Skin epidermis (tissue), 12 donors: ENCODE measurements around the gene PACRG.

Experiments
- H3K27ac ChIP-seq, 21 experiments: fragments of 200-600 bp; sonication (generic) in 11 of 21; one replicate each; pipeline ENCODE4 v1.5.0; 2020; ENCODE audit warnings: mild to moderate bottlenecking in 3 of 21, inconsistent platforms in 2 of 21, moderate library complexity in 2 of 21
- H3K4me3 ChIP-seq, 7 experiments: fragments of 200-600 bp; sonication (generic) in 2 of 7; one replicate each; pipeline ENCODE4 v1.5.0; 2020; ENCODE audit warnings: inconsistent platforms in 2 of 7, mild to moderate bottlenecking in 2 of 7, moderate library complexity in 1 of 7

PACRG gene

DNA sequence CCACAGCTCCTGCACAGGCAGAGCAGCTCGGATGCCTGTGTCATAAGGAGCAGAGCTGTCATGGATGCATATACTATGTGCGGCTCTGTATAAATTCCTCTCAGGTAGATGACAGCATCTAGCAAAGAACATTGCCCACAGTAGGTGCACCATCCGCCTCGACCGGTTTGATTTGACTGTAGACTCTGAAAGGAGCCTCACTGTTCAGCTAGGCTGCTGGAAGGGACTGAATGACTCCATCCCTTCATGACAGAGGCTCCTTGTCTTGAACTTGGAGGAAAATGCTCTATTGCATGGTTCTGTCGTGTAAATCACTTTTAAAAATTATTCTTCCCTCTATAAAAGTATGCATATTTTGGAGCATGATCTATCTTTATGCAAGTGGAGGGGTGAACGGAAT lies 557.9 kb downstream of the PACRG start:
- no peak overlapping the region for H3K27ac ChIP-seq
- no peak overlapping the region for H3K4me3 ChIP-seq

DNA sequence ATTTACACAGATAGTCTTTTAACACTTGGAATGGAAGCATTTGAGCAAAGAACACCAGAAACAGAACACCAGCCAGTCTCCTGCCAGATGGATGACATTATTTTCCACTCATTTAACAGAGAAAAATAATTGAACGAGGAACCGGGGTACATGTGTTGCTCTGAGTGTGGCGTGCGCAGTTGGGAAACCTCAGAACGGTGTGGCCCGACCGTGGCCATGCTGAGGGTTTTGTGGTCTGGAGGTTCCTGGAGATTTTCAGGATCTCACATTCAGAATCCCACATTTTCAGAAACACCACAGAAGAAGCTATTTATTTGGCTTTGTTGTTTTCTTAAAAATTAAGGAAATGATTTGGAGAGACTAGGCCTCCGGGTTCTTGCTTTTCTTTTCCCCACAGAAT lies 559.9 kb downstream of the PACRG start:
- Histone ChIP-seq H3K4me3 (no peak overlapping the region), H3K27ac (no peak overlapping the region)

DNA sequence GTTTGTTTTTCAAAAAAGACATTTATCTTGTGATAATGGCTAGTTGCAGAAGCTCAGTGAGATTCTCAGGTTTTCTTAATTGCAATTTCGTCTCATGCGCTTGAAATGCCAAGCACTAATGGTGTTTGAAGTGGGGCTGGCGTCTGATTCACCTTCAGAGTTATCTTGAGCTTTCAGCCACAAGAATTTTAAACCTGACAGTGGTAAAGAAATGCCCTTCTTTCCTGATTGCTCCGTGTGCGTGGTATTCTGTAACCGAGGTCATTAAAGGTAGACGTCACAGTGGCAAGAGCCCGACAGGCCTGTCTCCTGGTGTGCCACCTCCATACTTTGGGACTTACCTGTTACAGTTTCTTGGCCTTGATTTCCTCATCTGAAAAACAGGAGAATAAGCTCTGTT lies 560.3 kb downstream of the PACRG start:
- no peak overlapping the region for H3K27ac ChIP-seq
- H3K4me3 ChIP-seq, result no peak overlapping the region

DNA sequence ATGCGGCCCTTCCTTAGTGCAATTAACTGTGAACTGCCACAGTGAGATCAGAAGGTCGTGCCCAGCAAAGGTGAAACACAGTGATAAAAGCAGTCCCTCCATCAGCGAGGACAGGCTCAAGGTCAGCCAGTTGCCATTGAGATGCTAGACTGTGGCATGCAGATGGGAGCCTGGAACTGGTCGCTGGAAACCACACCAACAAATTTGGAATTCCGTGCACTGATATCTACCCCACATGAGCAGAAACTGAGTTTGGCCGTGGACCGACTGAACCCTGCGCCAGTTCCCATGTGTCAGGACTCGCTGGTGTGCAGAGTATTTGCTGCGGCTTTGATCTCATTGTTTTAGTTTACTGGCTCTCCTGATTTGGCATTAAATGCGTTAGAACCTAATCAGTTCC lies 561.1 kb downstream of the PACRG start:
- H3K27ac ChIP-seq, result no peak overlapping the region
- no peak overlapping the region for H3K4me3 ChIP-seq

DNA sequence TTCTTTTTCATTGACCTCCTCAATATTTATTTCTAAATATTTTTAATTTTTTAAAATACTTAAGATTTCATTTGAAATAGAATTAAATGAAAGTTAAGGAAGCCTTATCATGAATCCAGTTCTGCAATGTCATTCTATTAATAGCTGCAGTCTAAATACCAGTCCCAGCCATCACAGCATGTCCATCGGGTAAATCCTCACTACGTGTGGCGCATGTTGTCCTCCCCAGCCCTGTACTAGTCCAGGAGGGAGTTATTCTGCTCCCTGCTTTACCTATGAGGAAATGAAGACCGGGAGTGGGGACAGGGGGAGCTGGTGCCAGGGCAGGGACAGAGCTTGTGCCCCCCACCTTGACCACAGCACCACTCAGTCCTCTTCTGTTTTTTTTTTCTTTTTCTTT lies 561.7 kb downstream of the PACRG start:
- H3K27ac ChIP-seq, result no peak overlapping the region
- no peak overlapping the region for H3K4me3 ChIP-seq

DNA sequence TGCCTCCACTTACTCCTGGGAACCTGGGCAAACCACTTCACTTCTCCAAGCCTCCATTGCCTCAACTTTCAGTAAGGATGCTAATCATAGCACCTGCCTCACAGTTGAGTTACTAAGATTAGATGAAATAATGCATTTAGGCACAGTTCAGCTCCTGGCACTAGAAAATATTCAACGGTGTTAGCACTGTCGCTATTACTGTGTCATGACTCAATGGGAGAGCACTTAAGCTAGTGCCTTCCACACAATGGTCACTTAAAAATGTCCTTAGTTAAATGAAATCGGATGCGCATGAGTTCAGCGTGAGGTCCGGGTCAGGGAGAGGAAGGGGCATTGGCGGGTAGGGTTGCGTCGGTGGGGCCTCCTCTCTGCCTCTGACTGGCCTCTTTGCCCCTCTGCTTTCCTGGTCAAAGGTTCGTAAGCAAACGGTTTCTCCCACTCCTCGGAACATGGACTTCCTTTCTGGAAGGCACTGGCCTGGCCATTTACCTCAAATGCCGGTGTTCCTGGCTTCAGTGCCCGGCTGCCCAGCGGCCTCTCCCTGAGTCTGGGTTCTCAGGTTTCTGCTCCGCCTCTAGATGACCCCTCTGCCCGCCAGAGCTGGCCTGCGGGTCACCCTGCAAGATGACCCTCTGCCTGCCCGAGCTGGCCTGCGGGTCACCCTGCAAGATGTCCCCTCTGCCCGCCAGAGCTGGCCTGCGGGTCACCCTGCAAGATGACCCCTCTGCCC lies 562.9 kb downstream of the PACRG start:
- Histone ChIP-seq H3K27ac (no peak overlapping the region), H3K4me3 (no peak overlapping the region)

DNA sequence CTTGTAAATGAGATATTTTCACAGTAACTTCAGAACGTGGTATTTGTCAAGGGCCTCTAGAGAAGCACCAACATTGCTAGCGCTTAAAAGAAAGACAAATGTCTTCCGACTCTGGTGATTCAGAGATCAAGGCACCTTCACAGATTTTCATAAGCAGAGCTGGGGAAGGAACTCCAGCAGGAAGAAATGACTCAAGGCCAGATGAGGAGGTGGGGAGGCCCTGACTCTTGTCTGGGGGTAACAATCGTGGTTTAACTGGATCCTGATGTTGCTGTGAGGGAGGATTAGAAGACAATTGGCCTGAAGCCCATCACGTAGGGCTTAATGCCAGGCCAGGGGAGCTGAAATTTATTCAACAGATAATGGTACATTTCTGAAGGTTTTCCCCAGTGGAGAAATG lies 563.8 kb downstream of the PACRG start:
- H3K27ac ChIP-seq, result no peak overlapping the region

DNA sequence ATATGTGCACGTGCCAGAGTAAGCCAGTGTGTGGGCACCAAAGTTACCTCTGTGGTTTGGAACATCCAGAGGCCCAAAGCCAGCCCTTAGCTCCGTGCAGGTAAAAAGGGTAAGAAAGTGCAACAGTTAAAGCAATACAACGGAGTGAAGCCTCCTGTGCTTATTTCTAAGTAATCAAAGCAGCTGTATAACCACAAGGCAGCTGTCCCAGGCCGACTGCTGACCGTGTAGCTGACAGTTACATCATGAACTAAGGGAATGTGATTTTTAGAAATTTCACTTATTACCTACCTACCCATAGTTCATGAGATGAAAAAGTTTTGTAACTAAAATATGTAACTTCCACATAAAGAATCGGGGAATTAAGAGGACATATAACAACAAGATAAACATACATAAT lies 565.5 kb downstream of the PACRG start:
- Histone ChIP-seq H3K27ac (no peak overlapping the region), H3K4me3 (no peak overlapping the region)

More for the DNA sequence above, 563.8 kb downstream of the PACRG start:
- H3K4me3 ChIP-seq, result no peak overlapping the region

DNA sequence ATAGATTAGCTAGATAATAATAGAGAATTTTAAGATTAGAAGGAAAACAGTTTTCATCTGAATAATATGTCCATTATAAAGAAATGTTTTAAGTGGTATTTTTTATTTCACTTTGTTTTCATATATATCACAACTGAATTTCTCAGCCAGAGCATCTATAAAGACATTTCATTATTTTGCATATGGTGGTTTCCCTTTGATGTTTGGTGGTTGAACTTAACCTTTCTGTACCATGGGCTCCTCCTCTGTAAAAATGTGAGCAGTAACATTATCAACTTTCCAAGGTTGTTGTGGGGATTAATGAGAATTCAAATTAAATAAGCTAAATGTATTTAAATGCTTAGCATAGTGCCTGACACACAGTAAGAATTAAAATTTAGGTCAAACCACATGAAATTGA lies 567.0 kb downstream of the PACRG start:
- no peak overlapping the region for H3K4me3 ChIP-seq
- no peak overlapping the region for H3K27ac ChIP-seq

DNA sequence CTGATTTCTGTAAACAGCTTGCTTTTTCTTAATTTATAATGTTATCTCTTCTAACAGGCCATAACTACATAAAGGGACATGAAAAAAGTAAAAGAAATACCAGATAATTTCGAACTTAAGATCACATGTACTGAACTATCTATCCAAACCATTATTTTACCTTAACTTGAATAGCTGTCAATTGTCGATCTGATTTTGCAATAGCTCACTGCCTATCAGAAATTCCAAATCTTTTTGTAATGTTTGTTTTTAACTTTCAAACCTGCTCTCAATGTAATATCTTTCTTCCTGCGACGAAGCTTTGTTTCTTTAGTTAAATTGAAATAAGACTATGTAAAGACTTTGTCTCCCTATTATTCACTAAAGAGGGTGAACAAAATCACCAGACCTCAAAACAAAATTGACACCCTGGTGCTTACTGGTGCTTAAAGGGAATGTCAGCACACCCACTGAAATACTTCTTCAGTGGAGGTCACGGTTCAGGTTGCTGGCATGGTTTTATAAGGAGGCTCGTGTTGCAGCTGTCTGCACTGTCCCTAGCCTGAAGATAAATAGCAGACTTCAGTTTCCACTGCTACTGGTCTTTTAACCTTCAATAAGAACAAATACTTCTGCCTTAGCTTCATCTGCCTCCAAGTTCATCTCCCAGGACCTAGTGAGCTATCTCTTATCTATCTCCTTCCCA lies 569.2 kb downstream of the PACRG start:
- H3K27ac ChIP-seq, result no peak overlapping the region

DNA sequence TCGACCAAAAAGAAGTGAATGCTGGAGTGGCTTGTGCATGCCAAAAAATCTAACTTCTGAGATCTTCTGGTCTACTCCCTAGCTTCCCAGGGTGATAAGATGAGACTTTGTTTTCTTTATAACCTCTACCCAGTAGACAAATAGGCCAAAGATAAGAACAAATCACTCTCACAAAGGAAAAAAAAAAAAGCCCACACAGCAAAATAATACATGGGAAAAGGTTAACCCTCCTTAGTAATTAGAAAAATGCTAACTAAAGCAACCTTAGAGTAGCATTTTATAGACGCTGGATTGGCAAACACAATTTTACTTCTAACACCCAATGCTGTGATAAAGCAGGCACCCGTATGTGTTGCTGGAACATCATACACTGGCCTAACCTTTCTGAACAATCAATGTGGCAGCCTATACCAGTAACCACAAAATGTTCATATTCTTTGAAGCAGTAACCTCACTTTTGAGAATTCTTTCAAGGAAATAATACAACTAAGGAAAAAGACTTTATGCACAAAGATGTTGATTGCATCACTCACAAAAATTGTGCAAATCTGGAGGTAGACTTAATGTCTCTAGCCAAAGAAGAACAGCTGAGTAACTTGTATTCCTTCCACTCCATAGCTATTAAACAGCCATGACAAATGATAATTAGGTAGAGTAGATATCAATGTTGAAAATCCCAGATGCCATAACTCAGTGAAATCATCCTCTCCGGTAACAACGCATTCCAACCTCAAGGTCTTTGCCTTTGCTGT lies 570.5 kb downstream of the PACRG start:
- H3K27ac ChIP-seq, result no peak overlapping the region
- no peak overlapping the region for H3K4me3 ChIP-seq

More for the DNA sequence above, 569.2 kb downstream of the PACRG start:
- no peak overlapping the region for H3K4me3 ChIP-seq

DNA sequence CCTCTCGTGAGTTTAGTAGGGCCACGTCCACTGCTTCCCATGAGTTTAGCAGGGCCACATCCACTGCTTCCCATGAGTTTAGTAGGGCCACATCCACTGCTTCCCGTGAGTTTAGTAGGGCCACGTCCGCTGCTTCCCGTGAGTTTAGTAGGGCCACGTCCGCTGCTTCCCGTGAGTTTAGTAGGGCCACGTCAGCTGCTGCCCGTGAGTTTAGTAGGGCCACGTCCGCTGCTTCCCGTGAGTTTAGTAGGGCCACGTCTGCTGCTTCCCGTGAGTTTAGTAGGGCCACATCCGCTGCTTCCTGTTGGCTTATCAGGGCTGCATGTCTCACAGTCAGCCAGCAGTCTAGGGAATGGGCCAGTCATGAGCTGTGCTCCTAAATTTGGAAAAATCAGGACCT lies 573.1 kb downstream of the PACRG start:
- Histone ChIP-seq H3K27ac (no peak overlapping the region), H3K4me3 (no peak overlapping the region)

DNA sequence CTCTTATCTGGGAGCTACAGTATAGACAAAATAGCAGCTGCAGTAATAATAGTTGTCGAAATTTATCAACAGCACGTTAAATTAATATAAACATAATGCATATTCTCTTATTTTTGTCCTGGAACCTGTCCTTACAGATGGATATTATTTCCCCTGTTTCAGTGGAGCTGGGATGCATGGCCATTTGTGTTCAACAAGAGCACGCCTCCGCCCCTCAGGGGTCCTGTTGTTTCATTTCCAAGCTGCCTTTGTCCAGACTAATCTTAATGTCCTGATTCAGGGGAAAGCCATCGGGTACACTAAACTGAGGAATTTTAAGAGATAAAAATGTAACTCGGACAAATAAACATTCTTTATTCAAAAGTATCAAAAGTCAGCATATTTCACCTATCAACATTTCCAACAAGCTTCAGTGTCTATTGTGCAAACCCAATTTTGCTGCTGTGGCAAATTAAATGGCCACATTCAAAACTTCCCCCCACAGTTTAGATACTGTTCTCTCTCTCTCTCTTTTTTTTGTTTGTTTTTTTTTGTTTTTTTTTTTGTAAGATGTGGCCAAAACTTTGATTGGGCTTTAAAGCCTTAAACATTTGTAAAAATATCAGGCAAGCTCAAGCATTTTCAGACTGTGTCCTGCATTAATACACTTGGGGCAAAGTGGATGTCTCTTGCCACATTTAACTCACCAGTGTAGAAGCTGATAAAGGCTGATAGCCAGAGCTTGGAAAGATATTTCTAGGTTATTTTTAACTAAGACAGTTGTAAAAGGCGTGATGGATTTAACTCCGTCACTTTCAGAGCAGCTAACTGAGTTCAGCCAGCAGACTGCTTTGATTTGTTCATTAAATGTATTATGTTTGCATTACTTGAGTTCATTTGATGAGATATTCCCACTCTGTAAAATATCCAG lies 574.2 kb downstream of the PACRG start:
- H3K4me3 ChIP-seq, result no peak overlapping the region
- H3K27ac ChIP-seq, result no peak overlapping the region

DNA sequence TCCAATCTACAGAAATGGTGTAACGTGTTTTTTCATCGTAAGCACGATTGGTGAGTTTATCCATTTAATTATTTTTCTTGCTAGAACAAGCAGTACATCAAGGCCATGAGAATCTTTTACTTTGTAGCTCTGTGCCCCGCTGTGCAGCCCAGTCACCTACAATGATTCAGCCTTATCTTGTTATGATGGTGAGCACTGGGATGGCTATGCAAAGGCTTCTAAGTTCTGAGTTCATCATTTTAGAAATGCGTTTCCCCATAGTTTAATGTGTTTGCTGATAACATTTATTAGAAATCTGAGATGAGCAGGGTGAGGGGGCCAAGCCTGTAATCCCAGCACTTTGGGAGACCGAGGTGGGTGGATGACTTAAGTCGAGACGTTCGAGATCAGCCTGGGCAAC lies 575.0 kb downstream of the PACRG start:
- Histone ChIP-seq H3K27ac (no peak overlapping the region), H3K4me3 (no peak overlapping the region)

DNA sequence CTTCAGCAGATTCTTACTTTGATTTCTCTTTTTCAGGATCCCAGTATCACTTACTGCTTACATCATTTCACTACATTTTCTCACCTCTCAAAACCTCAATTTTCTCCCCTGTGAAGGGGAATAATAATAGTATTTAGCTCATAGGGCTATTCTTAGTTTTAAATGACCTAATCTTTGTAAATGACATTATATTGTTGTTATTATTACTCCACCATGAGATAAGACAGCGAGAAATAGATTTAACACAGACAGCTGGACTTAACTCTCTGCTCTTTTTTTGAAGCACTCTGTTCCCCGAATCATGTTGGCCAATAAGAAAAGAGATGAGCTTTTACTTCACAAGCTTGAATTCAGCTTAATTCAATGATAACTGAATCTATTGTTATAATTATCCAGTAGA lies 578.2 kb downstream of the PACRG start:
- H3K27ac ChIP-seq, result no peak overlapping the region
- H3K4me3 ChIP-seq, result no peak overlapping the region

DNA sequence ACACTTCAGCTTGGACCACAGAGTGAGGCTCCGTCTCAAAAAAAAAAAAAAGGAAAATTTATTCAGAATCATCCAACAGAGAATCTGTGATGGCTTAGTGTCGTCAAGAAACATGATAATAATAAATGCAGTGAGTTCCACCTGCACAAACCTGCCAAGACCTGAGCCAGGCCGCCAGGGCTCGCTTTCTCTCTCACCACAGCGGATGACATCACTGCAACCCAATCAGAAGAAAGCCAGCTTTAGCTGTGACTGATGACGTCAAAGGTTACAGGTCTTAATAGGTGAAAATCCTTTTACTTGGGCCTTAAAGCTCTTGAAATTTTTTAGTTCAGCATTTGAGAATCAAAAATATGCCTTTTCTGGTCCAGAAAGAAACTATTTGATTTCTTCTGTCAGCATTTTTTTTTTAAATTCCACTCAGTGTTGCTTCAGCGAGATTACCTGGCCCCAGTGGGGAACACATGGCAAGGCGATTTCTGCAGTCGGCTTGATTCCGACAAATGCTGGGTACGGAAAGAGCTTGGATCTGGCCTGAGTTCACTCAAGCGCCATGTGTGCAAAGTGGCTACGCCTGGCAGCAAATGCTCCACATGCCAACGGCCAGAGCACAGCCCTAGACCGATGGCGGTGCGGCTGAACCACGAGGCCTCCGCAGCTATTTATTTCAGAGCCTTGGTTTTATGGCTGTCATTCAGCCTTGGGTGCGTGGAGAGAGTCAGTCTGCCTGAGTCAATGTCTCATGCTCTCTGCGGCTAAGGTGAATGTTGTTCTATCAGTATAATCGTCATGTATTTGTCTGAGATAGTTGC lies 581.1 kb downstream of the PACRG start:
- Histone ChIP-seq H3K27ac (peak overlapping the region in 2 of 21 experiments; percentile 34 to 37), H3K4me3 (no peak overlapping the region)

DNA sequence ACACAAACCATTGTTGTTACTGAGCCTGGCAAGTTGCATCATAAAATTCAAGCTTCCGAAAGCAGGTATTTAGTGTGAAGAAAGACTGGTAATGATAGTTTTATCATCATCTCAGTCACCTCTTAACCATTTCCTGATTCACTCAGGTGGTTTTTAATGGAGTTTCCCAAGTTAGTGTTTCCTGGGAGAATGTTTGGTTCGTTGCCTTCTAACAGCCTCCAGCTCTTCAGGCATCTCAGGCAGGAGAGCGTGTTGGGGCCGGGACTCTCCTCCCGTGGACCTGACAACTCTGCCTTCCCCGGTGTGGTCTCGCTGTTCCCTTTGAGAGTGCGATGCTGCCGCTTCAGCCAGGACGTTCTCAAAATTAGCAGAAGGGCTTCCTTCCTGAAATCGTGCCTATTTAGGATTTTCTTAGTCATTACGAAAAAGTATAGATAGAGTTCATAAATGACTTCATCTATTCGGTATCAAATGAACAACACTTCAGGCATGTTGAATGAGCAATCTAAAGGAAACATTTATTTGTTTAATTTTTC lies 581.8 kb downstream of the PACRG start:
- H3K4me3 ChIP-seq, result no peak overlapping the region
- peak overlapping the region in 1 of 21 experiments; percentile 14 for H3K27ac ChIP-seq

DNA sequence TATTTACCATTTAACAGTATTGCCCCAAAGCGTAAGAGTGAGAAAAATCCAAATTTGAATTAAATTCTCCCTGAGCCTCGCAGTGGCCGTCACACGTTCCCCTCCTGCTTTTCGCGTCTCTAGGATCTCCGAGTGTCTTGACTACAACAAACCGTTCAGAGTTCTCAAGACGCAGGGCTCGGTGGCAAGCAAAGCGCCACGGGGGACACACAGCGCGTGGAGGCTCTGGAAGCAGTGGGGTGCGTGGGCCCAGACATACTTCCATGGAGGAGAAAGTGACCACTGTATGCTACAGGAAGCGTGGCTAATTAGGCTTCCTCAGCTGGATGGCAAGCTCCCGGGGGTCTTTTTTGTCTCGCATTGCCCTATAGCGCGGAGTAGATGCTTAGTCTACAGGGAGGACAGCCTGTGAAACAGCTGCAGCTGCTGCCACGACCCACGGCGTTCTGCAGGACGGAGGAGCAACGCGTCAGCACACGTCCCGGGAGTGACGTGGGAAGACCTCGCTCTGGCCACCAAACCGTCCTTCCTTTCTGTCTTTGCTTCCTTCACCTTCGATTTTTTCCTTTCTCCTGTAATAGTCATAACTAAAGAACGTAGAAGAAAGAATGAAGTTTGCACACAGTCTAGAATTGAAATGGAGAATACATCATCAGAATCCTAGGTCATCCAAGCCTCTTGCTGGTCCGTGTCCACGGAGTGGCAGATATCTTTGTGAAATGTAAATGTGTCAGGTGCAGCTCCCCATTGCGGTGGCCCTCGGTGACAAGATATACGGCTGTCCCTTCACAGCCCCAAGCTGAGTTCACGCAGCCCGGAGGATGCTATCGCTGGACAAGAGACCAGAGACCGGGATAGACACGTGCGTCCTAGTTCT lies 582.6 kb downstream of the PACRG start:
- Histone ChIP-seq H3K27ac (no peak overlapping the region), H3K4me3 (no peak overlapping the region)
